ENCODE data around the gene EEF1A2.

The EEF1A2 gene

GRCh38 chr20:63468421-63468820 lies 30.5 kb downstream of the EEF1A2 start:
- Histone ChIP-seq H3K36me3 (ENCODE audit: control insufficient read depth, insufficient read depth, low read length) (no peaks in the 10 kb centered on the region), H3K27me3 (replicated peaks; ENCODE audit: control insufficient read depth, insufficient read depth, low read length) (no peaks in the 10 kb centered on the region; the same call in 1 of the 2 replicates), H3K4me3 (replicated peaks; ENCODE audit: low read depth, low read length) (no peak overlapping the region)
- DNase-seq (ENCODE audit: extremely low read depth, insufficient read length): no peak
- TF ChIP-seq CTCF (IDR thresholded peaks at IDR 0.05; ENCODE audit: insufficient read depth, low read length, poor library complexity, severe bottlenecking): no peak

DNA sequence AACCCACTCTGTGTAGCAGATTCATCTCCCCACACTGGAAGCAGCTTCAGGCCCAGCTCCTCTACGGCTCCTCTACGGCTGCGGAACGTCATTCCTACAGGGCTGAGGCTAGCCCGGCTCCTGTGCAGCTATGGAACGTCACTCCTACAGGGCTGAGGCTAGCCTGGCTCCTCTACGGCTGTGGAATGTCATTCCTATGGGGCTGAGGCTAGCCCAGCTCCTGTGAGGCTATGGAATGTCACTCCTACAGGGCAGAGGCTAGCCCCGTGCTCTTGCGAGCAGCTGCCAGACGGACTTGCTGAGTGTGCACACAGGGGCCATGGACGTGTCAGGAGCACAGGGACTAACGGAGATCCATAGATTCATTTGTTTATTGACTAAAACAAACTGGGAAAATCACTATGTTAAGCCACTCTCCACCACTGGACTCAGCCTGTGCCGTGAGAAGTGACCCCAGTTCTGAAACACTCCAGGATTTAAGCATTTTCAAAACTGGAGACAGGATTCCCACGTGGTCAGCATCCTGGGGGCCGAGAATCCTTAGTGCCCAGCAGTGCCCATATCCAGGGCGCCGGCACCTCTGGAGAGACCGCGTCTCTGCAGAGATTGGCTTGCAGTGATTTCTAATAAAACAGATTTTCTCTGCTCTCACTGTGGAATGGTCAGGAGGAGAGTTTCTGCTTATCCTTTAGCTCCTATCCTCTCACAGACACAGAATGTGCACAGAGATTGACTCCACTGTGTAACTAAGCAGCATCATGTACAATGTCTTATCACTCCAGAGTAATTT lies 31.4 kb downstream of the EEF1A2 start:
- no peak overlapping the region for H3K4me3 ChIP-seq (replicated peaks; ENCODE audit: low read depth, low read length)
- no peak for DNase-seq (ENCODE audit: extremely low read depth, insufficient read length)

DNA sequence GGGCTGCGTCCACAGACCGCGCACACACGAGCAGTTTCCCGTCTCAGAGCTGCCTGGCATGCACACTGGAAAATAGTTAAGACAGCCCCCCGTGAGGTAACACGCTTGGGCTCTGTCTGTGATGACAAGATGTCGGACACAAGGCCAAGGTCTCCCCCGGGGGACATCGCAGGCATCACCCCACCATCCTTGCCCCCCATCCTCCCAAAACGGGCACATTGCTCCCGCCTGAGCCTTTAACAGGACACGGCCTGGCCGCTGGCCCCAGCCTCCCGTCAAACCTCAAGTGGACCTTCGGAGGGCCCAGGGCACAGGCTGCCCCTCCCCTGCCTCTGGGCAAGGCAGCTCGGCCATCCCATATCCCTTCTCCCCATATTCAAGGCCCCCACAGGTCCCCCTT lies 32.0 kb downstream of the EEF1A2 start:
- Histone ChIP-seq H3K27me3 (replicated peaks; ENCODE audit: control insufficient read depth, insufficient read depth, low read length) (no peaks in the 10 kb centered on the region; the same call in 1 of the 2 replicates), H3K36me3 (ENCODE audit: control insufficient read depth, insufficient read depth, low read length) (no peaks in the 10 kb centered on the region), H3K4me3 (replicated peaks; ENCODE audit: low read depth, low read length) (no peak overlapping the region)
- no peak for TF ChIP-seq CTCF (IDR thresholded peaks at IDR 0.05; ENCODE audit: insufficient read depth, low read length, poor library complexity, severe bottlenecking)
- DNase-seq (ENCODE audit: extremely low read depth, insufficient read length): no peak

More for the DNA sequence above, 31.4 kb downstream of the EEF1A2 start:
- TF ChIP-seq CTCF (IDR thresholded peaks at IDR 0.05; ENCODE audit: insufficient read depth, low read length, poor library complexity, severe bottlenecking): no peak
- H3K27me3 ChIP-seq (replicated peaks; ENCODE audit: control insufficient read depth, insufficient read depth, low read length): no peaks in the 10 kb centered on the region; the same call in 1 of the 2 replicates
- no peaks in the 10 kb centered on the region for H3K36me3 ChIP-seq (ENCODE audit: control insufficient read depth, insufficient read depth, low read length)

DNA sequence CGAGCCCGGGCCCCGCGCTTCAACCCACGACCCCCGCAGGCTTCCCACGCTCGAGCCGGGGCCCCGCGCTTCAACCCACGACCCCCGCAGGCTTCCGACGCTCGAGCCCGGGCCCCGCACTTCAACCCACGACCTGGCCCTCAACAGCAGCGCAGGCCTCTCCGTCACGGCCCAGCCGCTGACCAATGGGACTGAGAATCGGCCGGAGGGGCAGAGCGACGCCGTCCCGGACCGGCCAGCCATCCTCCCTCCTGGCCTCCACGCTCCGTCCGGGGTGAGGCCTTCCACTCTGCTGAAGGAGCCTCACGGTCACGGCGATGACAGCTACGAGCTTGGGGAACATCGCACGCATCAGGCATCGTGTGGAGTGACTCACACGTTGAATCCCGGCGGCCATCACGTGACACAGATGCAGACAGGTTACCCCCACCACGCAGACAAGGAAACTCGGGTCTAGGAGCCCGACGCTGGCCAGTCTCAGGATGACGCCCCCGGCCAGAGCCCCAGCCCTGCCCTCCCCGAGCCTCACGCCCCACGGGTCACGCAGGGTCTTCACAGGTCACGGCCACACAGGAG lies 32.5 kb downstream of the EEF1A2 start:
- TF ChIP-seq CTCF (IDR thresholded peaks at IDR 0.05; ENCODE audit: insufficient read depth, low read length, poor library complexity, severe bottlenecking): no peak
- Histone ChIP-seq H3K27me3 (replicated peaks; ENCODE audit: control insufficient read depth, insufficient read depth, low read length) (no peaks in the 10 kb centered on the region; the same call in 1 of the 2 replicates), H3K36me3 (ENCODE audit: control insufficient read depth, insufficient read depth, low read length) (no peaks in the 10 kb centered on the region), H3K4me3 (replicated peaks; ENCODE audit: low read depth, low read length) (no peak overlapping the region)
- DNase-seq (ENCODE audit: extremely low read depth, insufficient read length): no peak

DNA sequence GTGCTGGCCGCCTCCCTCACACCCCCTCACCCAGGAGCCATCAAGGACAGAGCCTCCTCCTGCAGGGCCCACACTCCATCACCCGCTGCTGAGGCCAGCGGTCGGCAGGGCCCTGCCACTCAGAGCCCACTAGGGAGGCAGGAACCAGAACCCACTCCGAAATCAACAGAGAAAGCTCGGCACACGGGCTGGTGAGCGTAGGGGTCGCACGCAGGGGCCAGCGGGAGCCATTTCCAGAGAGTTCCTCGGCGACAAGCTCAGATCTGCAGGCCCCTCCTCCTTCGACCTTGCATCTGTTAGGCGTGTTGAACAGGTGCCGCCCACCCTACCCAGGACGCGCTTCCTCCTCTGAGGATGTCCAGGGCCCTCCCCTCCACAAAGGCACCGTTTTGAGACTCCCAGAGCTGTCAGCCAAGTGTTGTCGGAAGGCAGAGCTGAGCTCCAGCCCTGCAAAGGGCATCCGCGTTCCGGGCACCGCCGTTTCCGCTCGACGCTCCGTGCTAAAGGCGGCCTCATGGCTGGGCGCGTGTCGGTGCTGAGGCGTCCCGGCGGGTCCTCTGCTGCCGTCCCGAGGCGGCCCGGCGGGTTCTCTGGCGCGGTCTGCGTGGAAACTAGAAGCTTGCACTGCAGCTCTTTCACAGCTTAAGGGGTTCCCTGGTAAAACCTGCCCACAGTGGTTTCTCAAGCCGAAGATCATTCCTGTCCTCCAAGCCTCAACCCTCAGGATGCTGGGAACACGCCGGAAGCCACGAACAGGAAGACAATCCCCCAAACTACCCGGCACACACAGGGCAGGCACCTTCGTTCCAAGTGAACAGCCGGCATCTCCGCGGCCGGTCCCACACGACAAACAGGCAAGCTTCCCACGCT lies 33.3 kb downstream of the EEF1A2 start:
- TF ChIP-seq CTCF (IDR thresholded peaks at IDR 0.05; ENCODE audit: insufficient read depth, low read length, poor library complexity, severe bottlenecking): no peak
- H3K27me3 ChIP-seq (replicated peaks; ENCODE audit: control insufficient read depth, insufficient read depth, low read length): no peaks in the 10 kb centered on the region; the same call in 1 of the 2 replicates
- DNase-seq (ENCODE audit: extremely low read depth, insufficient read length): no peak
- H3K4me3 ChIP-seq (replicated peaks; ENCODE audit: low read depth, low read length): no peak overlapping the region
- H3K36me3 ChIP-seq (ENCODE audit: control insufficient read depth, insufficient read depth, low read length): no peaks in the 10 kb centered on the region
